ENCODE measurements around the gene PRR27. TPM values are rescaled to one million over a fixed set of nuclear protein-coding genes. Genes with fewer than 3 reads are reported as not detected.

Gene PRR27
- total and polyA plus RNA-seq, 10 of the 15 experiments (the other 5 are each of a cell fraction or from before 2014, with no cell fraction given), result not detected

- Histone ChIP-seq H3K4me2 (ENCODE audit: control insufficient read depth, insufficient read depth) (no peak overlapping the region), H3K79me2 (ENCODE audit: control insufficient read depth, insufficient read depth, low read length) (no peaks in the 10 kb centered on the region), H3K36me3 (ENCODE audit: control insufficient read depth in 2 of 2, insufficient read depth in 2 of 2, low read length in 1 of 2) (no peaks in the 10 kb centered on the region), H3K9ac (ENCODE audit: control insufficient read depth, insufficient read depth, low read length) (no peak overlapping the region), H3K4me3 (no peak overlapping the region), H3K27ac (ENCODE audit: control insufficient read depth, insufficient read depth) (no peak overlapping the region), H3K27me3 (replicated peaks in 1 of 2; ENCODE audit: control insufficient read depth in 2 of 2, insufficient read depth in 2 of 2, low read length in 1 of 2) (no peaks in the 10 kb centered on the region), H4K20me1 (ENCODE audit: control insufficient read depth, insufficient read depth) (no peaks in the 10 kb centered on the region), H2AFZ (ENCODE audit: control insufficient read depth, low read depth, low read length) (no peak overlapping the region), H3K4me1 (ENCODE audit: control insufficient read depth, insufficient read depth, low read length) (no peaks in the 10 kb centered on the region), H3K9me3 (replicated peaks; ENCODE audit: control insufficient read depth, insufficient read depth, low read length) (no peaks in the 10 kb centered on the region)
- DNase-seq (ENCODE audit: low read depth, low spot score) (no peak), ATAC-seq (no peak), FAIRE-seq (no peak)
- RAD21 ChIA-PET (ENCODE audit: unreplicated experiment), result interaction anchor here (0.8 kb wide), 1 partner anchor 326 kb away, joined by 6 read pairs; no protein-coding TSS in a partner anchor
- TF ChIP-seq SP1 (IDR thresholded peaks at IDR 0.05; ENCODE audit: low read depth, low read length), result no peak
- no TSS peak for BruUV-seq (replicated peaks)
- POLR2A ChIA-PET, result no interaction called here
- SMC1A ChIA-PET (ENCODE audit: uncharacterized antibody, unreplicated experiment), result interaction anchor here (1.0 to 1.2 kb wide), 2 partner anchors 18 to 19 kb away, joined by 3 to 4 read pairs; partner anchors contain the start of gene ODAM
- WGBS (ENCODE audit: insufficient coverage, insufficient replicate concordance, low lambda C conversion rate, missing lambda C conversion rate), result 18% methylated on average over 5 of the region's 5 CpGs
- CTCF ChIA-PET, result interaction anchor here (1.2 kb wide), 1 partner anchor 282 kb away, joined by 3 read pairs; no protein-coding TSS in a partner anchor
- intact Hi-C loops (cut with micrococcal nuclease; ENCODE audit: unreplicated experiment), result no loop called here
- in situ Hi-C loops (cut with MboI), result no loop called here
Measured at GRCh38 chr4:70177090-70177489, 23.1 kb downstream of the PRR27 start.

DNA sequence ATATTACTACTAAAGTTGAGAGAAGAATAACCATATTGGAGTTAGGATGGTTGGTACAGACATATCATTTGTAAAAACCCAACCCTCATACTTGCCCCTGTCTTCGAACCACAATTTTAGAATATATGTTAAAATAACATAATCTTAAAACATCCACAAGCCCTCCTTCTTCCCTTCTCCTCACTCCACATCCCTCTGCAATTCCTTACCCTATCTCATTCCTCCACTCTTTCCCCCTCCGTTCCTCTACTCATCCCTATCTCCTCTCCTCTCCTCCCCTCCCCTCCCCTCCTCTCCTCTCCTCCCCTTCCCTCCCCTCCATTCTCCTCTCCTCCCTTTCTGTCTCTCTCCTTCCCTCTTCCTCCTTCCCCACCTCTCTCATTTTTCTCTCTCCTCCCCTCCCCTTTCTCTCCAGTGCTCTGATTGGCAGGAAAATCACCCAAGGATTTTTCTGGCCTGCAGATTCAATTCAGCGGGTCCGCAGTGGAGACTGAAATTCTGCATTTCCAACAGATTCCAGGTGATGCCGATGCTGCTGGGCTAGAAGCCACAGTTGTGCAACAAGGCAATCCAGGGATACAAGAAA, 24.1 kb downstream of the PRR27 start:
- ChIA-PET POLR2A (no interaction called here), CTCF (no interaction called here), RAD21 (ENCODE audit: unreplicated experiment) (no interaction called here), SMC1A (ENCODE audit: uncharacterized antibody, unreplicated experiment) (no interaction called here)
- no peak overlapping the region for H3K27ac ChIP-seq (ENCODE audit: control insufficient read depth, insufficient read depth)
- WGBS (ENCODE audit: insufficient coverage, insufficient replicate concordance, low lambda C conversion rate, missing lambda C conversion rate), result 15% methylated on average over 5 of the region's 5 CpGs
- no peak overlapping the region for H3K9ac ChIP-seq (ENCODE audit: control insufficient read depth, insufficient read depth, low read length)
- no peaks in the 10 kb centered on the region for H3K4me1 ChIP-seq (ENCODE audit: control insufficient read depth, insufficient read depth, low read length)
- H3K27me3 ChIP-seq (replicated peaks in 1 of 2; ENCODE audit: control insufficient read depth in 2 of 2, insufficient read depth in 2 of 2, low read length in 1 of 2), result no peaks in the 10 kb centered on the region
- H3K79me2 ChIP-seq (ENCODE audit: control insufficient read depth, insufficient read depth, low read length), result no peaks in the 10 kb centered on the region
- no peaks in the 10 kb centered on the region for H4K20me1 ChIP-seq (ENCODE audit: control insufficient read depth, insufficient read depth)
- FAIRE-seq (no peak), DNase-seq (ENCODE audit: low read depth, low spot score) (no peak), ATAC-seq (no peak)
- in situ Hi-C loops (cut with MboI), result no loop called here
- H3K4me2 ChIP-seq (ENCODE audit: control insufficient read depth, insufficient read depth), result no peak overlapping the region
- no peak overlapping the region for H2AFZ ChIP-seq (ENCODE audit: control insufficient read depth, low read depth, low read length)
- intact Hi-C loops (cut with micrococcal nuclease; ENCODE audit: unreplicated experiment), result no loop called here
- no peaks in the 10 kb centered on the region for H3K36me3 ChIP-seq (ENCODE audit: control insufficient read depth in 2 of 2, insufficient read depth in 2 of 2, low read length in 1 of 2)
- no TSS peak for BruUV-seq (replicated peaks)
- H3K9me3 ChIP-seq (replicated peaks; ENCODE audit: control insufficient read depth, insufficient read depth, low read length), result no peaks in the 10 kb centered on the region
- H3K4me3 ChIP-seq, result no peak overlapping the region
- no peak for TF ChIP-seq NFYB (IDR thresholded peaks at IDR 0.05; ENCODE audit: insufficient read depth, low read depth, low read length)
- no peak for TF ChIP-seq DPF2 (IDR thresholded peaks at IDR 0.05)
- no peak for TF ChIP-seq ZNF274 (IDR thresholded peaks at IDR 0.05; ENCODE audit: insufficient read depth, insufficient read length)
- TF ChIP-seq ZNF384 (IDR thresholded peaks at IDR 0.05; ENCODE audit: borderline replicate concordance, low read depth, low read length), result no peak
- TF ChIP-seq, protein P1, sequence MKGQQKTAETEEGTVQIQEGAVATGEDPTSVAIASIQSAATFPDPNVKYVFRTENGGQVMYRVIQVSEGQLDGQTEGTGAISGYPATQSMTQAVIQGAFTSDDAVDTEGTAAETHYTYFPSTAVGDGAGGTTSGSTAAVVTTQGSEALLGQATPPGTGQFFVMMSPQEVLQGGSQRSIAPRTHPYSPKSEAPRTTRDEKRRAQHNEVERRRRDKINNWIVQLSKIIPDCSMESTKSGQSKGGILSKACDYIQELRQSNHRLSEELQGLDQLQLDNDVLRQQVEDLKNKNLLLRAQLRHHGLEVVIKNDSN (IDR thresholded peaks at IDR 0.05; ENCODE audit: borderline replicate concordance, extremely low read length, insufficient read depth, low read depth, low read length), result no peak
- TF ChIP-seq, protein P2, sequence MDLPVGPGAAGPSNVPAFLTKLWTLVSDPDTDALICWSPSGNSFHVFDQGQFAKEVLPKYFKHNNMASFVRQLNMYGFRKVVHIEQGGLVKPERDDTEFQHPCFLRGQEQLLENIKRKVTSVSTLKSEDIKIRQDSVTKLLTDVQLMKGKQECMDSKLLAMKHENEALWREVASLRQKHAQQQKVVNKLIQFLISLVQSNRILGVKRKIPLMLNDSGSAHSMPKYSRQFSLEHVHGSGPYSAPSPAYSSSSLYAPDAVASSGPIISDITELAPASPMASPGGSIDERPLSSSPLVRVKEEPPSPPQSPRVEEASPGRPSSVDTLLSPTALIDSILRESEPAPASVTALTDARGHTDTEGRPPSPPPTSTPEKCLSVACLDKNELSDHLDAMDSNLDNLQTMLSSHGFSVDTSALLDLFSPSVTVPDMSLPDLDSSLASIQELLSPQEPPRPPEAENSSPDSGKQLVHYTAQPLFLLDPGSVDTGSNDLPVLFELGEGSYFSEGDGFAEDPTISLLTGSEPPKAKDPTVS (IDR thresholded peaks at IDR 0.05; ENCODE audit: low read depth, low read length), result no peak
- no peak for TF ChIP-seq SREBF1 (IDR thresholded peaks at IDR 0.05; ENCODE audit: low read length)
- TF ChIP-seq PML (IDR thresholded peaks at IDR 0.05; ENCODE audit: low read length), result no peak
- no peak for TF ChIP-seq E2F4 (IDR thresholded peaks at IDR 0.05; ENCODE audit: low read depth, low read length)
- TF ChIP-seq LARP7 (IDR thresholded peaks at IDR 0.05), result no peak
- TF ChIP-seq PAX5 (IDR thresholded peaks at IDR 0.05; ENCODE audit: borderline replicate concordance, low read depth, low read length), result no peak
- TF ChIP-seq, protein P3, sequence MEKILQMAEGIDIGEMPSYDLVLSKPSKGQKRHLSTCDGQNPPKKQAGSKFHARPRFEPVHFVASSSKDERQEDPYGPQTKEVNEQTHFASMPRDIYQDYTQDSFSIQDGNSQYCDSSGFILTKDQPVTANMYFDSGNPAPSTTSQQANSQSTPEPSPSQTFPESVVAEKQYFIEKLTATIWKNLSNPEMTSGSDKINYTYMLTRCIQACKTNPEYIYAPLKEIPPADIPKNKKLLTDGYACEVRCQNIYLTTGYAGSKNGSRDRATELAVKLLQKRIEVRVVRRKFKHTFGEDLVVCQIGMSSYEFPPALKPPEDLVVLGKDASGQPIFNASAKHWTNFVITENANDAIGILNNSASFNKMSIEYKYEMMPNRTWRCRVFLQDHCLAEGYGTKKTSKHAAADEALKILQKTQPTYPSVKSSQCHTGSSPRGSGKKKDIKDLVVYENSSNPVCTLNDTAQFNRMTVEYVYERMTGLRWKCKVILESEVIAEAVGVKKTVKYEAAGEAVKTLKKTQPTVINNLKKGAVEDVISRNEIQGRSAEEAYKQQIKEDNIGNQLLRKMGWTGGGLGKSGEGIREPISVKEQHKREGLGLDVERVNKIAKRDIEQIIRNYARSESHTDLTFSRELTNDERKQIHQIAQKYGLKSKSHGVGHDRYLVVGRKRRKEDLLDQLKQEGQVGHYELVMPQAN (conservative IDR thresholded peaks at IDR 0.05), result no peak
